HepG2 (cell line): ENCODE measurements around the gene GPS2. TPM values are rescaled to one million over a fixed set of nuclear protein-coding genes. Genes with fewer than 3 reads are reported as not detected.

Source experiments
- AGO2 ChIP-seq: fragments of 200-400 bp; formaldehyde crosslinking; optimal IDR thresholded peaks from 2 replicates; pipeline ENCODE3; 2017; ENCODE audit warnings: mild to moderate bottlenecking, low read depth, low read length, moderate library complexity
- CBX2 ChIP-seq, 2 experiments: fragments of 200-600 bp in 1 of 2; sonication (generic); formaldehyde crosslinking in 1 of 2; IDR thresholded peaks; 2 replicates each; pipeline versions ENCODE4 v1.7.0 to v1.8.1; 2018 to 2022; ENCODE audit warnings: low read depth in 2 of 2, low read length in 1 of 2, mild to moderate bottlenecking in 1 of 2, missing genetic modification reagents in 1 of 2
- FLYWCH1 ChIP-seq: sonication (generic); formaldehyde crosslinking; IDR thresholded peaks from 2 replicates; pipeline ENCODE4 v1.8.1; 2023; ENCODE audit warnings: mild to moderate bottlenecking, missing genetic modification reagents
- FOSL1 ChIP-seq: sonication (generic); formaldehyde crosslinking; IDR thresholded peaks from 2 replicates; pipeline ENCODE4 v1.9.0; 2021; ENCODE audit warnings: missing genetic modification reagents, borderline replicate concordance
- HDAC2 ChIP-seq: sonication (generic); formaldehyde crosslinking; IDR thresholded peaks from 2 replicates; pipeline ENCODE4 v1.4.0; 2020; ENCODE audit warnings: missing genetic modification reagents
- PHF8 ChIP-seq: sonication (generic); formaldehyde crosslinking; IDR thresholded peaks from 2 replicates; pipeline ENCODE4 v1.5.0; 2020; ENCODE audit warnings: missing genetic modification reagents
- POLR2AphosphoS5 ChIP-seq: IDR thresholded peaks from 2 replicates; pipeline ENCODE4 v1.6.1; 2012; ENCODE audit warnings: low read depth, low read length
- SMYD3 ChIP-seq: sonication (generic); formaldehyde crosslinking; IDR thresholded peaks from 2 replicates; pipeline ENCODE4 v1.8.1; 2023; ENCODE audit warnings: mild to moderate bottlenecking, missing genetic modification reagents
- SRSF4 ChIP-seq: fragments of 200-400 bp; formaldehyde crosslinking; IDR thresholded peaks from one replicate; pipeline ENCODE4 v1.6.1; 2018; ENCODE audit warnings: mild to moderate bottlenecking, low read depth, low read length, moderate library complexity; ENCODE audit not compliant: poor library complexity, severe bottlenecking
- USF2 ChIP-seq, 2 experiments: sonication (generic) in 1 of 2; formaldehyde crosslinking in 1 of 2; IDR thresholded peaks; 2 replicates each; pipeline versions ENCODE4 v1.5.1 to v1.6.1; 2011 to 2020; ENCODE audit warnings: borderline replicate concordance in 1 of 2, low read depth in 1 of 2, low read length in 1 of 2, mild to moderate bottlenecking in 1 of 2, missing genetic modification reagents in 1 of 2, moderate library complexity in 1 of 2
- ZC3H13 ChIP-seq: sonication (generic); formaldehyde crosslinking; IDR thresholded peaks from 2 replicates; pipeline ENCODE4 v1.8.1; 2023; ENCODE audit warnings: mild to moderate bottlenecking, missing genetic modification reagents, moderate library complexity
- ZNF282 ChIP-seq: fragments of 450-650 bp; IDR thresholded peaks from 2 replicates; pipeline ENCODE4 v1.6.1; 2018; ENCODE audit not compliant: partially characterized antibody
- ZNF3 ChIP-seq: IDR thresholded peaks from 2 replicates; pipeline ENCODE4 v1.7.0; 2017; ENCODE audit warnings: inconsistent platforms
- ZNF510 ChIP-seq: sonication (generic); formaldehyde crosslinking; IDR thresholded peaks from 2 replicates; pipeline ENCODE4 v1.4.0; 2020; ENCODE audit warnings: low read depth, mild to moderate bottlenecking, missing genetic modification reagents
- ZNF549 ChIP-seq: sonication (generic); formaldehyde crosslinking; IDR thresholded peaks from 2 replicates; pipeline ENCODE4 v1.5.0; 2020; ENCODE audit warnings: missing genetic modification reagents
- ZNF557 ChIP-seq: sonication (generic); formaldehyde crosslinking; IDR thresholded peaks from 2 replicates; pipeline ENCODE4 v1.4.0; 2020; ENCODE audit warnings: missing genetic modification reagents
- ZNF670 ChIP-seq: sonication (generic); formaldehyde crosslinking; IDR thresholded peaks from 2 replicates; pipeline ENCODE4 v1.8.0; 2022; ENCODE audit warnings: mild to moderate bottlenecking, missing genetic modification reagents, borderline replicate concordance
- ZNF772 ChIP-seq: sonication (generic); formaldehyde crosslinking; IDR thresholded peaks from 2 replicates; pipeline ENCODE4 v1.5.0; 2020; ENCODE audit warnings: mild to moderate bottlenecking, missing genetic modification reagents
- polyA plus RNA-seq, 8 experiments: library from polyadenylated mRNA; depleted of rRNA in 3 of 8; stranded (reverse) in 7 of 8; unstranded in 1 of 8; fragments of >200 nt; fragmentation: Illumina TruSeq in 4 of 8; extraction: Trizol in 4 of 8; gene quantifications; 2 replicates each; pipeline versions ENCODE4 v1.2.1 to v1.2.3, GENCODE V29; 2011 to 2016; ENCODE audit warnings: low read depth in 4 of 8, missing spikeins in 1 of 8, mixed read lengths in 1 of 8; ENCODE audit not compliant: insufficient read depth in 1 of 8
- total RNA-seq, 5 experiments: library from RNA; depleted of rRNA; stranded (reverse); fragments of >200 nt; fragmentation: Illumina TruSeq; extraction: Trizol; gene quantifications; 2 replicates each; pipeline ENCODE4 v1.2.3, GENCODE V29; 2016; ENCODE audit warnings: low read depth in 1 of 5
- TF ChIP-seq, protein P1 (sequence below): sonication (generic); formaldehyde crosslinking; IDR thresholded peaks from 2 replicates; pipeline ENCODE4 v1.5.1; 2020; ENCODE audit warnings: mild to moderate bottlenecking, missing genetic modification reagents, borderline replicate concordance
- TF ChIP-seq, protein P2 (sequence below): sonication (generic); formaldehyde crosslinking; IDR thresholded peaks from 2 replicates; pipeline ENCODE4 v1.4.0; 2020; ENCODE audit warnings: missing genetic modification reagents

Gene GPS2
- total and polyA plus RNA-seq, 2 of the 13 experiments (the other 11 are each of a cell fraction or from before 2014, with no cell fraction given): 58.0 to 59.4 TPM

DNA sequence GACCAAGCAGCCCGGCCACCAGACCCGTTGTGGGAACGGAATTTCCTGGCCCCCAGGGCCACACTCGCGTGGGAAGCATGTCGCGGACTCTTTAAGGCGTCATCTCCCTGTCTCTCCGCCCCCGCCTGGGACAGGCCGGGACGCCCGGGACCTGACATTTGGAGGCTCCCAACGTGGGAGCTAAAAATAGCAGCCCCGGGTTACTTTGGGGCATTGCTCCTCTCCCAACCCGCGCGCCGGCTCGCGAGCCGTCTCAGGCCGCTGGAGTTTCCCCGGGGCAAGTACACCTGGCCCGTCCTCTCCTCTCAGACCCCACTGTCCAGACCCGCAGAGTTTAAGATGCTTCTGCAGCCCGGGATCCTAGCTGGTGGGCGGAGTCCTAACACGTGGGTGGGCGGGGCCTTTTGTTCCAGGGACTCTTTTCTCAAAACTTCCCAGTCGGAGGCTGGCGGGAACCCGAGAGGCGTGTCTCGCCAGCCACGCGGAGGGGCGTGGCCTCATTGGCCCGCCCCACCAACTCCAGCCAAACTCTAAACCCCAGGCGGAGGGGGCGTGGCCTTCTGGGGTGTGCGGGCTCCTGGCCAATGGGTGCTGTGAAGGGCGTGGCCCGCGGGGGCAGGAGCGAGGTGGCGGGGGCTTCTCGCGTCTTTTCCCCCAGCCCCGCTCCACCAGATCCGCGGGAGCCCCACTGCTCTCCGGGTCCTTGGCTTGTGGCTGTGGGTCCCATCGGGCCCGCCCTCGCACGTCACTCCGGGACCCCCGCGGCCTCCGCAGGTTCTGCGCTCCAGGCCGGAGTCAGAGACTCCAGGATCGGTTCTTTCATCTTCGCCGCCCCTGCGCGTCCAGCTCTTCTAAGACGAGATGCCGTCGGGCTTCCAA, 33.8 kb downstream of the GPS2 start, which contains the start of gene SLC2A4 (continued):
- no peak for TF ChIP-seq ZNF282
- TF ChIP-seq POLR2AphosphoS5: peak; percentile 41; the same call in 1 of the 2 replicates
- no peak for TF ChIP-seq ZNF510 (CRISPR knock-in tag)
- TF ChIP-seq, protein P1, sequence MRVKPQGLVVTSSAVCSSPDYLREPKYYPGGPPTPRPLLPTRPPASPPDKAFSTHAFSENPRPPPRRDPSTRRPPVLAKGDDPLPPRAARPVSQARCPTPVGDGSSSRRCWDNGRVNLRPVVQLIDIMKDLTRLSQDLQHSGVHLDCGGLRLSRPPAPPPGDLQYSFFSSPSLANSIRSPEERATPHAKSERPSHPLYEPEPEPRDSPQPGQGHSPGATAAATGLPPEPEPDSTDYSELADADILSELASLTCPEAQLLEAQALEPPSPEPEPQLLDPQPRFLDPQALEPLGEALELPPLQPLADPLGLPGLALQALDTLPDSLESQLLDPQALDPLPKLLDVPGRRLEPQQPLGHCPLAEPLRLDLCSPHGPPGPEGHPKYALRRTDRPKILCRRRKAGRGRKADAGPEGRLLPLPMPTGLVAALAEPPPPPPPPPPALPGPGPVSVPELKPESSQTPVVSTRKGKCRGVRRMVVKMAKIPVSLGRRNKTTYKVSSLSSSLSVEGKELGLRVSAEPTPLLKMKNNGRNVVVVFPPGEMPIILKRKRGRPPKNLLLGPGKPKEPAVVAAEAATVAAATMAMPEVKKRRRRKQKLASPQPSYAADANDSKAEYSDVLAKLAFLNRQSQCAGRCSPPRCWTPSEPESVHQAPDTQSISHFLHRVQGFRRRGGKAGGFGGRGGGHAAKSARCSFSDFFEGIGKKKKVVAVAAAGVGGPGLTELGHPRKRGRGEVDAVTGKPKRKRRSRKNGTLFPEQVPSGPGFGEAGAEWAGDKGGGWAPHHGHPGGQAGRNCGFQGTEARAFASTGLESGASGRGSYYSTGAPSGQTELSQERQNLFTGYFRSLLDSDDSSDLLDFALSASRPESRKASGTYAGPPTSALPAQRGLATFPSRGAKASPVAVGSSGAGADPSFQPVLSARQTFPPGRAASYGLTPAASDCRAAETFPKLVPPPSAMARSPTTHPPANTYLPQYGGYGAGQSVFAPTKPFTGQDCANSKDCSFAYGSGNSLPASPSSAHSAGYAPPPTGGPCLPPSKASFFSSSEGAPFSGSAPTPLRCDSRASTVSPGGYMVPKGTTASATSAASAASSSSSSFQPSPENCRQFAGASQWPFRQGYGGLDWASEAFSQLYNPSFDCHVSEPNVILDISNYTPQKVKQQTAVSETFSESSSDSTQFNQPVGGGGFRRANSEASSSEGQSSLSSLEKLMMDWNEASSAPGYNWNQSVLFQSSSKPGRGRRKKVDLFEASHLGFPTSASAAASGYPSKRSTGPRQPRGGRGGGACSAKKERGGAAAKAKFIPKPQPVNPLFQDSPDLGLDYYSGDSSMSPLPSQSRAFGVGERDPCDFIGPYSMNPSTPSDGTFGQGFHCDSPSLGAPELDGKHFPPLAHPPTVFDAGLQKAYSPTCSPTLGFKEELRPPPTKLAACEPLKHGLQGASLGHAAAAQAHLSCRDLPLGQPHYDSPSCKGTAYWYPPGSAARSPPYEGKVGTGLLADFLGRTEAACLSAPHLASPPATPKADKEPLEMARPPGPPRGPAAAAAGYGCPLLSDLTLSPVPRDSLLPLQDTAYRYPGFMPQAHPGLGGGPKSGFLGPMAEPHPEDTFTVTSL (CRISPR knock-in tag): no peak
- no peak for TF ChIP-seq ZNF557 (CRISPR knock-in tag)
- TF ChIP-seq SMYD3 (CRISPR knock-in tag): no peak
- TF ChIP-seq ZNF3 (CRISPR knock-in tag): no peak
- TF ChIP-seq ZC3H13 (CRISPR knock-in tag): no peak
- no peak for TF ChIP-seq USF2 (IDR thresholded peaks at IDR 0.05; ENCODE audit: low read depth, low read length)
- TF ChIP-seq USF2 (CRISPR knock-in tag; IDR thresholded peaks at IDR 0.05; ENCODE audit: borderline replicate concordance): no peak
- no peak for TF ChIP-seq ZNF670 (CRISPR knock-in tag)
- TF ChIP-seq HDAC2 (CRISPR knock-in tag): no peak
- no peak for TF ChIP-seq CBX2 (IDR thresholded peaks at IDR 0.05; ENCODE audit: low read depth, low read length)
- TF ChIP-seq CBX2 (CRISPR knock-in tag; IDR thresholded peaks at IDR 0.05; ENCODE audit: low read depth): no peak
- TF ChIP-seq AGO2: no peak
- TF ChIP-seq FOSL1 (CRISPR knock-in tag): no peak
- TF ChIP-seq, protein P2, sequence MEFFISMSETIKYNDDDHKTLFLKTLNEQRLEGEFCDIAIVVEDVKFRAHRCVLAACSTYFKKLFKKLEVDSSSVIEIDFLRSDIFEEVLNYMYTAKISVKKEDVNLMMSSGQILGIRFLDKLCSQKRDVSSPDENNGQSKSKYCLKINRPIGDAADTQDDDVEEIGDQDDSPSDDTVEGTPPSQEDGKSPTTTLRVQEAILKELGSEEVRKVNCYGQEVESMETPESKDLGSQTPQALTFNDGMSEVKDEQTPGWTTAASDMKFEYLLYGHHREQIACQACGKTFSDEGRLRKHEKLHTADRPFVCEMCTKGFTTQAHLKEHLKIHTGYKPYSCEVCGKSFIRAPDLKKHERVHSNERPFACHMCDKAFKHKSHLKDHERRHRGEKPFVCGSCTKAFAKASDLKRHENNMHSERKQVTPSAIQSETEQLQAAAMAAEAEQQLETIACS (CRISPR knock-in tag): no peak
- TF ChIP-seq PHF8 (CRISPR knock-in tag): peak; percentile 55
- TF ChIP-seq FLYWCH1 (CRISPR knock-in tag): no peak
- no peak for TF ChIP-seq SRSF4
- TF ChIP-seq ZNF772 (CRISPR knock-in tag): no peak
- no peak for TF ChIP-seq ZNF549
